Jurkat, Clone E6-1 (cell line): ENCODE data around the gene ANKRD40CL.

ENCODE experiments used
- DNase-seq: peaks from one replicate; pipeline ENCODE4 v3.0.0-alpha.2; 2011; ENCODE audit warnings: low read depth, low spot score
- H3K4me3 ChIP-seq: 2 replicates; pipeline ENCODE4 v1.5.1; 2011; ENCODE audit warnings: mild to moderate bottlenecking, low read length, control low read depth, moderate library complexity

Gene ANKRD40CL

GRCh38 chr17:50793007-50793406, 25.7 kb upstream of the ANKRD40CL start:
- no peak overlapping the region for H3K4me3 ChIP-seq
- no peak for DNase-seq

DNA sequence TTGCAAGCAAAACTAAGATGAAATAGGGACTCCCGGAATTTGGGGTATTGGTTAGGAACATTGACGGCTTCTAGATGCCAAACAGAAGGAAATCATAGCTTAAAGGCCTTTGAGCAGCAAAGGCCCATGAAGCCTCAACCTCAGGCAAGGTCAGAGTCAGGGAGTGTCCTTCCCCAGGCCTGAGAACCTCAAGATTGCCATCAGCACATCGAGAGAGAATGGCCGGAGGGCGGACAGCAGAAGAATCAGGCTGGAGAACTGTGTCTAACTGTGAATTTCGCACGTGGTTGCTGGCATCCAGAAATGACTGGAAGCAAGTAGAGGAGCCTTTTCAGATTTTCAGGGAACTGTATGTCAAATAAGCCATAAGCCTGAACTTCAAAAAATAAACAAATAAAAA, 24.8 kb upstream of the ANKRD40CL start:
- H3K4me3 ChIP-seq, result no peak overlapping the region
- DNase-seq, result no peak

DNA sequence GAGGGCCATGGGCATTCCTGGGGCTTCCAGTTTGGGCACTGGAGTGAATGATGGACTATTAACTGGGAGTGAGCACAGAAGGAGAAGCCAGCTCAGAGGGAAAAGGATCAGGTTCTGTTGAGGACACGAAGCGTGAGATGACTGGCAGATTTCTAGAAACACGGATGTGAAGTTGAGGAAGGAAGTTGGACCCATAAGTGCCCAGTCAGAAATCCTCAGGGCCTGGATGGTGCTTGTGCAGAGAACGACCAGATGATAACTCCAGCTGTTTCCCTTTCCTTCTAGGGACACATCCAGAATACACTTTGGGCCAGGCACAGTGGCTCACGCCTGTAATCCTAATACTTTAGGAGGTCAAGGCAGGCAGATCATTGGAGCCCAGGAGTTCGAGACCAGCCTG, 23.3 kb upstream of the ANKRD40CL start:
- no peak for DNase-seq
- H3K4me3 ChIP-seq, result no peak overlapping the region

- H3K4me3 ChIP-seq, result no peak overlapping the region
- no peak for DNase-seq
These were observed 19.8 kb upstream of the ANKRD40CL start for GRCh38 chr17:50787106-50787505.

GRCh38 chr17:50785946-50786570, 18.7 kb upstream of the ANKRD40CL start:
- no peak for DNase-seq
- no peak overlapping the region for H3K4me3 ChIP-seq

GRCh38 chr17:50785126-50785525, 17.8 kb upstream of the ANKRD40CL start:
- no peak overlapping the region for H3K4me3 ChIP-seq
- no peak for DNase-seq

DNA sequence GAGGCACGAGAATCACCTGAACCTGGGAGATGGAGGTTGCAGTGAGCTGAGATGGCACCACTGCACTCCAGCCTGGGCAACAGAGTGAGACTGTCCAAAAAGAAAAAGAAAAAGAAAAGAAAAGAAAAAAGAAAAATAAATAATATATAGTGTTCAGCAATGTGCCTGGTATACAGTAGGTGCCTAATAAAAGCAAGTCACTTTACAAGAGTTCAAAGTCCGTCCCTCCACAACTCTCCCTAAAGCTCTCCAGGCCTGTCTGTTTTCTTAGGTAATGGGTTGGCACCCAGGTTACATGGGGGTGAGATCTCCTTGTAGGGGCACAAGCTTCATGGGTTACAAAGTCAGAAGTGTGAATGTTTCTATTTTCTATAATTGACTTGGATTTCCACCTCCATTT, 16.6 kb upstream of the ANKRD40CL start:
- no peak for DNase-seq
- H3K4me3 ChIP-seq, result no peak overlapping the region

DNA sequence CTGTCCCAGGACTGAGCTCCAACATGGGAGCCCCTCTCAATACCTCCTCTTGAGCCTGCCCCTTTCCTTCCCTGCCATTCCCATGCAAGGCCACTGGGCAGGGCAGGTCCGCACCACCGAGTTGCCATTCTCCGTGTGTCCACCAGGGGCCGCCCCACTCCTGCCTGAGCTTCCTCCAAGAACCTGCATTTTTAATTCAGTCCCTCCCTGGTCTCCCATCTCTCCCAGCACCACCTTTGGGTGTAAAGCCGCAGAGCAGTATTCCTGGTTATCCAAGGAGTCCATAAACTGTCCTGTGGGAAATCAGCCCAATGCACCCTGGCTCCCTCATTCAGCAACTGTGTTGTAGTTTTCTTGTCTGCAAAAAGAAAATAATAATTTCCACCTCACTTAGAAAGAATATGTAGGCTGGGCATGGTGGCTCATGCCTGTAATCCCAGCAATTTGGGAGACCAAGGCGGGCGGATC, 15.9 kb upstream of the ANKRD40CL start:
- no peak overlapping the region for H3K4me3 ChIP-seq
- DNase-seq, result peak; percentile 68

- DNase-seq, result no peak
- H3K4me3 ChIP-seq, result no peak overlapping the region
These were observed 13.8 kb upstream of the ANKRD40CL start for GRCh38 chr17:50781167-50781566.

- H3K4me3 ChIP-seq, result no peak overlapping the region
- peak; percentile 81 for DNase-seq
These were observed 12.5 kb upstream of the ANKRD40CL start for GRCh38 chr17:50779747-50780353.

DNA sequence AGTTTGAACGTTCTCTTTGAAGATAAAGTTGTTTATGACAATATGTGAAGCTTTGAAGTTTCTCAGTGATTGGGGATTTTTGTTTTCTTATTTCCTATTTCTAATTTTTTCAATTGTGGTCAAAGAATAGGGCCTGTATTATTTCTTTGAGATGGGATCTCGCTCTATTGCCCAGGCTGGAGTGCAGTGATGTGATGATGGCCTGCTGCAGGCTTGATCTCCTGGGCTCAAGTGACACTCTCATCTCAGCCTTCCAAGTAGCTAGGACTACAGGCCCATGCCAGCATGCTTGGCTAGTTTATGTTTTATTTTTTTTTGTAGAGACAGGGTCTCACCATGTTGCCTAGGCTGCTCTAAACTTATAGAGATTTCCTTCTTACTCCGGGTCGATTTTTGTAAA, 11.7 kb upstream of the ANKRD40CL start:
- no peak overlapping the region for H3K4me3 ChIP-seq
- DNase-seq, result no peak

DNA sequence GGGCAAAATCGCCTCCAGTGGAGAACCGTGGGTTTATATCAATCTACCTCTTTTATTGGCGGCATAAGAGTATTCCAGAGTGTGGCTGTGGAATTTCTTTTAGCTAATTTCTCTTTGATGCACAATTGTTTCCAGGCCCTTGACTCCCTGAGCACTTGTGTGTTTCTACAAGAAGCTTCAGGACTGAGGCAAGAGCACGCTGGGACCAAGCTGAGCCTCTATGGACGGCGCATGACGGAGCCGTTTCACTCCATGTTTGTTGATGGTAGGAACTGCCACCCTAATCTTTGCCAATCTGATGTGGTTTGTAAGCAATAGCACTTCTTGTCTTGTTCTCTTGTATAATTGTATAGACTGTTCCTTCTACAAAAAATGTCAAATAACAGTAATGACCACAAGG, 11.2 kb upstream of the ANKRD40CL start:
- DNase-seq, result no peak
- no peak overlapping the region for H3K4me3 ChIP-seq

DNA sequence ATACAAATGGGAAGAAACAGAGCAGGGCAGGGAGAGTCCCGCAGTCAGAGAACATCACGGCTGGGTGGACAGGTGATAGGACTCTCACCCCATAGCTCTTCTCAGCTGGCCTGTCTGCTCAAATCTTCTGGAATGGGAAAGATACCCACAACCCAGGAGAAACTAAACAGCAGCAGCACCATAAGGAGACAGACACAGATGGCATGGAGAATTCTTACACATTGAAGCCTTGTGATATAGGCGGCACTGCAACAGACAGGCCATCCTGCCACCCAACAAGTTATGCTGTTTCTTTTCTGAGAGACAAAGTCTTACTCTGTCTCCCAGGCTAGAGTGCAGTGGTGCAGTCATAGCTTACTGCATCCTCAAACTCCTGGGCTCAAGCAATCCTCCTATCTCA, 8.6 kb upstream of the ANKRD40CL start:
- no peak for DNase-seq
- no peak overlapping the region for H3K4me3 ChIP-seq

DNA sequence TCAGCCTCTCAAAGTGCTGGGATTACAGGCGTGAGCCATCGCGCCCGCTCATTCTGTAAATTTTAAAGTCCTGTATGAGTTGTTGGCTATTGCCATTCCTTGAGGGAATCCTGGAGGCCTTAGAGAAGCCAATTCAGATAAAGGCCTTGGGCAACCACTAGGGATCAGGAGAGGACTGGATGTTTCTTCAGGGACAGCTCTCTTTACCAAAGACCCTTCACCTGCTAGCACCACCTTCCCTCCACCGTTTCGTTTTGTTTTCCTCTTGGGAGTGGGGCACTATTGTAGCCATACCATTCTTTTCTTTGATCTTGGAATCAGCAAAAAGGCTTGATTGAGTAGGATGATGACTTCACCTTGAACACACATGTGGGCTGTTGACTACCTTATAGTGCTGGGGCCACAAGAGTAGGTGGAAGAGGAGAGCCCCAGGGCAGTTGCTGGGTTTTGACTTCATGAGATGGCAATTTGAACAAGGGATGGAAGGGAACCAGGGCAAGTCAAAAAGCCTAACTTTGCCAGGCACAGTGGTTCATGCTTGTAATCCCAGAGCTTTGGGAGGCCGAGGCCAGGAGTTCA, 7.0 kb upstream of the ANKRD40CL start:
- DNase-seq, result no peak

DNA sequence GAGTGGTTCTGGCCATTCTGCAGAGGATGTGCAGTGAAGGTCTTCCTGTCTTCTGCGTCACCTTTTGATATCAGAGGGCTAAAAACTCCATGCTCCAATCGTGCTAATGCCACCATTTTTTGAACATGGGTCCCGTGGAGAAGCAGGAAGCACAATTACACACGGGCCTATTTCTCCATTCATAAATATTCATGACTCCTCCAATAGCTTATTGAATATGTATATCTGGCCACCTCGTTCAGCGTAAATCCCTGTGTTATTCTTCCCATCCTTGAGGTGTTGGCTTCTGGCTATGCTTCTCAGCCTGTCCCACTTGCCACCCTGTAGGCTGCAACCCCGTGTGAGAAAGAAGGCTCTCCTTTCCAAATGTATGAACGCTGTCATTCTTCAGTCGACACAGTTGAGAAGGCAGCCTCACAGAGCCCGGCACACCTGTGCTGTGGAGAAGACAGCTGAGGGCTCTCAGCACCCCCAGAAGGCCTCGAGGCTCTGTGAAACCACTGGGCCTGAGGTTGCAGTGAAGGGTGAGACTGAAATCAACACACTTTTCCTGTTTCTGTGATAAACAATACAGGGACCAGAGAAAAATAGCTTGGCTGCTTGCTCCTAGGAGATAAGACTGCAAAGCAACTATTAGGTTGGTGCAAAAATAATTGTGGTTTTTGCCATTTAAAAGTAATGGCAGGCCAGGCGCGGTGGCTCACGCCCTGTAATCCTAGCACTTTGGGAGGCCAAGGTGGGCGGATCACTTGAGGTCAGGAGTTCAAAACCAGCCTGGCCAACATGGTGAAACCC, 4.9 kb upstream of the ANKRD40CL start:
- peak; percentile 54 for DNase-seq
- no peak overlapping the region for H3K4me3 ChIP-seq

More for the DNA sequence above, 7.0 kb upstream of the ANKRD40CL start:
- H3K4me3 ChIP-seq, result no peak overlapping the region

DNA sequence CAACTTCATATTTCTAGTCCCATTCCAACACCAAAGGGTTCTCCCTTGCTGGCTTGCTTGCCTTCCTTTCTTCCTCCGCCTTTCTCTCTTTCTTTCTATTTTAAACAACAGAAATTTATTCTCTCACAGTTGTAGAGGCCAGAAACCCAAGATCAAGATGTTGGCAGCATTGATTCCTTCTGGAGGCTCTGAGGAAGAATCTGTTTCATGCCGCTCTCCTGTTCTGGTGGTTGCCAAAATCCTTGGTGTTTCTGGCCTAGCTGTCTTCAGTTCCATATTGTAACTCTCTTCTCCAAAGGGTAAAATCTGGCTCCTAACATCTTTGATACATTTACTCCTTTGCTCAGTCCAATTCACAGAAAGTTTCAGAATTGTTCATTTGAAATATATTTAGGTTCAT, 3.0 kb upstream of the ANKRD40CL start:
- H3K4me3 ChIP-seq, result no peak overlapping the region
- DNase-seq, result no peak

GRCh38 chr17:50769884-50770283, 2.6 kb upstream of the ANKRD40CL start:
- no peak for DNase-seq

DNA sequence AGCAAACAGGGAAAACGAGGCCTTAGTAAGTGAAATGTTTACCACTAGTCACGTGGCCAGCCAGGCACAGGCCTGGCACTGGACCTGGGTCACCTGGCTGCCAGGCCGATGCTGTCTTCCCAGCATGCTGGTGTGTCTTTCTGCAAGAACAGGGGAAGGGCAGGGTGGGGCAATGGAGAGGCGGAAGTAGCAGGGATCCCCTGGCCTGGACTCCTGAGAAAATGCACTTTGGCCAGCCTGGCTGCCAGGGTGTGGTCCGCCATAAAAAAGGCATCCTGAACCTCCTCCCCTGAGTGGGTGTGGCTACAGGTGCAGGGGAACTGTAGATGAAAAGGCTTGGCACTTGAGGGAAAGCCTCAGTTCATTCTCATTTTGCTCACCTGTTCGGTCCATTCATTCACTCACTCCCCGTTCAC, 1.0 kb upstream of the ANKRD40CL start:
- H3K4me3 ChIP-seq, result no peak overlapping the region
- no peak for DNase-seq

More at GRCh38 chr17:50769884-50770283, 2.6 kb upstream of the ANKRD40CL start:
- no peak overlapping the region for H3K4me3 ChIP-seq

DNA sequence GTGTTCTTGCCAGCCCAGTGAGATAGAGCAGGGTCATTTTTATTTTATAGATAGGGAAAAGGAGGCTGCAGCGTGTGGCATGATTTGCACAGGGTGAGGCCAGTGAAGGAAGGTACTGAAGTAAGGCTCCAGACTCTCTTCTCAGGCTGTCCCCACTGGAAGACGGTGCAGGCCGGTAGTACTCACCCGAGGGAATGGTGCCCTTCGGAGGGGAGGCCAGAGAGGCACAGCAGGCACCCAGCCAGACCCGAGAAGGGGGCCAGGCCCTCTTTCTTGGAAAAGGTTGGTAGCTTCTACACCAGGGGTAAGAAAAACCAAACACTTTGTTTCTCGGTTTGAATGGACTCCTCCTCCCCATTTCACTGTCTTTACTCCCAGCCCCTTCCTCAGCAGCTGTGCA, 288 bp downstream of the ANKRD40CL start:
- no peak overlapping the region for H3K4me3 ChIP-seq

More for the DNA sequence above, 288 bp downstream of the ANKRD40CL start:
- no peak for DNase-seq
